ENCODE measurements around the gene PALM. TPM values are rescaled to one million over a fixed set of nuclear protein-coding genes. Genes with fewer than 3 reads are reported as not detected.

PALM gene
- polyA plus RNA-seq, 1 donor (not counting 4 experiments of a cell fraction or from before 2014, with no cell fraction given), result not detected

GRCh38 chr19:764301-764700 lies 55.6 kb downstream of the PALM start:
- H3K27ac ChIP-seq (ENCODE audit: control insufficient read depth, insufficient read depth, low read length), result no peak overlapping the region
- no peak overlapping the region for H3K4me2 ChIP-seq (ENCODE audit: control insufficient read depth, extremely low read depth, insufficient read depth, low read depth, low read length)
- H3K9me3 ChIP-seq (ENCODE audit: control insufficient read depth, low read depth, low read length), result no peaks in the 10 kb centered on the region
- H3K4me1 ChIP-seq (ENCODE audit: control insufficient read depth, extremely low read depth, insufficient read depth, low read length), result no peaks in the 10 kb centered on the region
- H4K20me1 ChIP-seq (ENCODE audit: control insufficient read depth, extremely low read depth, insufficient read depth, low read length), result no peaks in the 10 kb centered on the region
- TF ChIP-seq, protein P1, sequence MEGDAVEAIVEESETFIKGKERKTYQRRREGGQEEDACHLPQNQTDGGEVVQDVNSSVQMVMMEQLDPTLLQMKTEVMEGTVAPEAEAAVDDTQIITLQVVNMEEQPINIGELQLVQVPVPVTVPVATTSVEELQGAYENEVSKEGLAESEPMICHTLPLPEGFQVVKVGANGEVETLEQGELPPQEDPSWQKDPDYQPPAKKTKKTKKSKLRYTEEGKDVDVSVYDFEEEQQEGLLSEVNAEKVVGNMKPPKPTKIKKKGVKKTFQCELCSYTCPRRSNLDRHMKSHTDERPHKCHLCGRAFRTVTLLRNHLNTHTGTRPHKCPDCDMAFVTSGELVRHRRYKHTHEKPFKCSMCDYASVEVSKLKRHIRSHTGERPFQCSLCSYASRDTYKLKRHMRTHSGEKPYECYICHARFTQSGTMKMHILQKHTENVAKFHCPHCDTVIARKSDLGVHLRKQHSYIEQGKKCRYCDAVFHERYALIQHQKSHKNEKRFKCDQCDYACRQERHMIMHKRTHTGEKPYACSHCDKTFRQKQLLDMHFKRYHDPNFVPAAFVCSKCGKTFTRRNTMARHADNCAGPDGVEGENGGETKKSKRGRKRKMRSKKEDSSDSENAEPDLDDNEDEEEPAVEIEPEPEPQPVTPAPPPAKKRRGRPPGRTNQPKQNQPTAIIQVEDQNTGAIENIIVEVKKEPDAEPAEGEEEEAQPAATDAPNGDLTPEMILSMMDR (optimal IDR thresholded peaks at IDR 0.05 in 1 of 3, IDR thresholded peaks at IDR 0.05 in 1 of 3, conservative IDR thresholded peaks at IDR 0.05 in 1 of 3; ENCODE audit: extremely low read depth in 1 of 3, insufficient read depth in 2 of 3, low read length in 3 of 3), result no peak
- no peak for TF ChIP-seq EZH2 (IDR thresholded peaks at IDR 0.05; ENCODE audit: low read length)
- FAIRE-seq (no peak), DNase-seq (ENCODE audit: low read depth, low spot score) (no peak)
- H3K9me1 ChIP-seq (ENCODE audit: control insufficient read depth, extremely low read depth, insufficient read depth, low read length), result no peaks in the 10 kb centered on the region
- no peak overlapping the region for H2AFZ ChIP-seq (ENCODE audit: control insufficient read depth, low read length)
- H3K4me3 ChIP-seq (ENCODE audit: control insufficient read depth in 2 of 3, extremely low read depth in 1 of 3, insufficient read depth in 2 of 3, low read depth in 1 of 3, low read length in 3 of 3), result no peak overlapping the region
- dilution Hi-C loops (cut with MboI; ENCODE audit: extremely low pct_ligation_motif_present, low sequenced_read_pairs), result no loop called here
- peaks cover 13 to 26% of the 10 kb centered on the region in 2 experiments for H3K36me3 ChIP-seq (ENCODE audit: control insufficient read depth in 2 of 2, extremely low read depth in 1 of 2, insufficient read depth in 2 of 2, low read length in 2 of 2)
- no peaks in the 10 kb centered on the region for H3K79me2 ChIP-seq (ENCODE audit: control insufficient read depth, insufficient read depth, low read length)
- no peaks in the 10 kb centered on the region for H3K27me3 ChIP-seq (ENCODE audit: control insufficient read depth, extremely low read depth, insufficient read depth, low read length)
- H3K9ac ChIP-seq (ENCODE audit: control insufficient read depth, extremely low read depth, insufficient read depth, low read length), result no peak overlapping the region

GRCh38 chr19:765179-765738 lies 56.5 kb downstream of the PALM start:
- Histone ChIP-seq H4K20me1 (ENCODE audit: control insufficient read depth, extremely low read depth, insufficient read depth, low read length) (no peaks in the 10 kb centered on the region), H3K4me1 (ENCODE audit: control insufficient read depth, extremely low read depth, insufficient read depth, low read length) (no peaks in the 10 kb centered on the region), H3K4me2 (ENCODE audit: control insufficient read depth, extremely low read depth, insufficient read depth, low read depth, low read length) (no peak overlapping the region), H3K9me3 (ENCODE audit: control insufficient read depth, low read depth, low read length) (no peaks in the 10 kb centered on the region), H3K9me1 (ENCODE audit: control insufficient read depth, extremely low read depth, insufficient read depth, low read length) (no peaks in the 10 kb centered on the region), H2AFZ (ENCODE audit: control insufficient read depth, low read length) (no peak overlapping the region), H3K4me3 (ENCODE audit: control insufficient read depth in 2 of 3, extremely low read depth in 1 of 3, insufficient read depth in 2 of 3, low read depth in 1 of 3, low read length in 3 of 3) (no peak overlapping the region), H3K36me3 (ENCODE audit: control insufficient read depth in 2 of 2, extremely low read depth in 1 of 2, insufficient read depth in 2 of 2, low read length in 2 of 2) (peaks cover 13 to 20% of the 10 kb centered on the region in 2 experiments), H3K27ac (ENCODE audit: control insufficient read depth, insufficient read depth, low read length) (no peak overlapping the region), H3K27me3 (ENCODE audit: control insufficient read depth, extremely low read depth, insufficient read depth, low read length) (no peaks in the 10 kb centered on the region), H3K79me2 (ENCODE audit: control insufficient read depth, insufficient read depth, low read length) (no peaks in the 10 kb centered on the region), H3K9ac (ENCODE audit: control insufficient read depth, extremely low read depth, insufficient read depth, low read length) (no peak overlapping the region)
- DNase-seq (ENCODE audit: low read depth, low spot score) (no peak), FAIRE-seq (no peak)
- dilution Hi-C loops (cut with MboI; ENCODE audit: extremely low pct_ligation_motif_present, low sequenced_read_pairs), result no loop called here
- TF ChIP-seq EZH2 (IDR thresholded peaks at IDR 0.05; ENCODE audit: low read length), result no peak
- TF ChIP-seq, protein P1 (optimal IDR thresholded peaks at IDR 0.05 in 1 of 3, IDR thresholded peaks at IDR 0.05 in 1 of 3, conservative IDR thresholded peaks at IDR 0.05 in 1 of 3; ENCODE audit: extremely low read depth in 1 of 3, insufficient read depth in 2 of 3, low read length in 3 of 3), result no peak
